Gastroesophageal sphincter (tissue), 3 donors: ENCODE results near the gene PTGES.

Source experiments
- CTCF ChIP-seq, 4 experiments: fragments of 200-600 bp in 2 of 4; fragments of 450-650 bp in 2 of 4; sonication (generic) in 1 of 4; IDR thresholded peaks; one replicate each; pipeline ENCODE4 v1.5.1; 2017 to 2019; ENCODE audit warnings: antibody characterized with exemption in 4 of 4, mild to moderate bottlenecking in 2 of 4, moderate library complexity in 2 of 4
- POLR2A ChIP-seq, 2 donors: fragments of 450-650 bp; IDR thresholded peaks; one replicate each; pipeline ENCODE4 v1.6.1; 2017; ENCODE audit warnings: antibody characterized with exemption in 2 of 2, mild to moderate bottlenecking in 2 of 2, moderate library complexity in 1 of 2
- POLR2AphosphoS5 ChIP-seq: sonication (generic); formaldehyde crosslinking; IDR thresholded peaks from one replicate; pipeline ENCODE4 v1.6.1; 2017; ENCODE audit warnings: antibody characterized with exemption

- no peak for TF ChIP-seq POLR2A (IDR thresholded peaks at IDR 0.05)
- no peak for TF ChIP-seq CTCF (IDR thresholded peaks at IDR 0.05)
- TF ChIP-seq POLR2AphosphoS5 = no peak
Measured at GRCh38 chr9:129712634-129713401, 40.0 kb downstream of the PTGES start.
